GM12873 (cell line): Measurements from ENCODE around the gene CRHR2.

Experiments used
- CTCF ChIP-seq: IDR thresholded peaks from 2 replicates; pipeline ENCODE4 v1.5.1; 2012; ENCODE audit warnings: low read depth, mild to moderate bottlenecking, moderate library complexity, low read length, control low read depth; ENCODE audit not compliant: insufficient read depth; ENCODE audit errors: missing control alignments

Gene CRHR2

GRCh38 chr7:30697719-30698460, 15.6 kb upstream of the CRHR2 start:
- TF ChIP-seq CTCF: no peak

- TF ChIP-seq CTCF: no peak
Observed at GRCh38 chr7:30694774-30695721, 12.8 kb upstream of the CRHR2 start.

GRCh38 chr7:30694218-30694745, 12.0 kb upstream of the CRHR2 start:
- no peak for TF ChIP-seq CTCF

- TF ChIP-seq CTCF: no peak
Observed at GRCh38 chr7:30692882-30693281, 10.6 kb upstream of the CRHR2 start.

GRCh38 chr7:30692438-30692837, 10.2 kb upstream of the CRHR2 start:
- no peak for TF ChIP-seq CTCF

- TF ChIP-seq CTCF: no peak
Observed at GRCh38 chr7:30690011-30690410, 7.8 kb upstream of the CRHR2 start.

- TF ChIP-seq CTCF: no peak
Observed at GRCh38 chr7:30688718-30689221, 6.5 kb upstream of the CRHR2 start.
